GM12878 (cell line): Measurements from ENCODE around the gene NME7. TPM values are rescaled to one million over a fixed set of nuclear protein-coding genes. Genes with fewer than 3 reads are reported as not detected.

Experiments used
- ATAC-seq: fragments of 200-7000 bp; cut with Tn5 transposase; 3 replicates; pipeline ENCODE4 v1.9.1; 2020; ENCODE audit warnings: mild to moderate bottlenecking, moderate library complexity
- BruUV-seq: library from RNA; stranded (reverse); fragments of 400-500 nt; replicated peaks from 2 replicates; lab custom pipeline; 2021; lab: Mats Ljungman, UMichigan
- CTCF ChIA-PET: fragments of 300-600 bp; sonication (Branson Sonifier 250); formaldehyde crosslinking; extraction: SDS; loops from one replicate; lab custom pipeline; 2021; ENCODE audit warnings: inconsistent platforms; lab: Yijun Ruan, JAX
- POLR2A ChIA-PET: fragments of 350-600 bp; formaldehyde crosslinking; extraction: SDS; loops from one replicate; lab custom pipeline; 2021; ENCODE audit warnings: inconsistent platforms; lab: Charles Lee
- RAD21 ChIA-PET: fragments of 300-600 bp; sonication (Branson Sonifier 250); formaldehyde crosslinking; loops from one replicate; lab custom pipeline; 2023; ENCODE audit warnings: antibody characterized with exemption; ENCODE audit not compliant: unreplicated experiment; lab: Charles Lee
- SMC1A ChIA-PET: fragments of 300-600 bp; sonication (Branson Sonifier 250); formaldehyde crosslinking; loops from one replicate; lab custom pipeline; 2023; ENCODE audit not compliant: unreplicated experiment, uncharacterized antibody; lab: Charles Lee
- DNase-seq: peaks from one replicate; pipeline ENCODE4 v3.0.0-alpha.2; 2011; ENCODE audit warnings: low read depth, low spot score
- FAIRE-seq: peaks from 3 replicates; lab custom pipeline; 2011; peaks lifted over from hg19 to GRCh38; lab: Jason Lieb, UNC
- H2AFZ ChIP-seq: 2 replicates; pipeline ENCODE4 v1.6.0; 2011; ENCODE audit warnings: low read depth, low read length, control low read depth; ENCODE audit not compliant: control insufficient read depth
- H3K27ac ChIP-seq: 2 replicates; pipeline ENCODE4 v1.5.1; 2011; ENCODE audit warnings: control low read depth; ENCODE audit not compliant: control insufficient read depth, insufficient read depth
- H3K27me3 ChIP-seq, 2 experiments: replicated peaks in 1 of 2; 2 replicates each; pipeline versions ENCODE4 v1.6.0 to v1.6.1; 2011; ENCODE audit warnings: low read length in 1 of 2; ENCODE audit not compliant: control insufficient read depth in 2 of 2, insufficient read depth in 2 of 2
- H3K36me3 ChIP-seq, 2 experiments: 2 replicates each; pipeline ENCODE4 v1.5.1; 2011; ENCODE audit warnings: low read length in 1 of 2; ENCODE audit not compliant: control insufficient read depth in 2 of 2, insufficient read depth in 2 of 2
- H3K4me1 ChIP-seq: 2 replicates; pipeline ENCODE4 v1.6.1; 2011; ENCODE audit warnings: mild to moderate bottlenecking, low read length, moderate library complexity, mixed read lengths; ENCODE audit not compliant: control insufficient read depth, insufficient read depth
- H3K4me2 ChIP-seq: 2 replicates; pipeline ENCODE4 v1.6.0; 2011; ENCODE audit warnings: control low read depth; ENCODE audit not compliant: control insufficient read depth, insufficient read depth
- H3K4me3 ChIP-seq: fragments of 200-600 bp; sonication (generic); 2 replicates; pipeline ENCODE4 v1.5.1; 2016
- H3K79me2 ChIP-seq: 2 replicates; pipeline ENCODE4 v1.6.0; 2011; ENCODE audit warnings: low read length; ENCODE audit not compliant: control insufficient read depth, insufficient read depth
- H3K9ac ChIP-seq: 2 replicates; pipeline ENCODE4 v1.8.0; 2011; ENCODE audit warnings: low read length, control low read depth, mixed read lengths; ENCODE audit not compliant: control insufficient read depth, insufficient read depth
- H3K9me3 ChIP-seq: replicated peaks from 3 replicates; pipeline ENCODE4 v1.5.1; 2011; ENCODE audit warnings: mild to moderate bottlenecking, low read length; ENCODE audit not compliant: control insufficient read depth, insufficient read depth
- H4K20me1 ChIP-seq: 2 replicates; pipeline ENCODE4 v1.6.0; 2011; ENCODE audit not compliant: control insufficient read depth, insufficient read depth
- CBFB ChIP-seq: IDR thresholded peaks from 2 replicates; pipeline ENCODE4 v1.6.1; 2016; ENCODE audit warnings: antibody characterized with exemption, low read depth
- DPF2 ChIP-seq: fragments of 450-650 bp; IDR thresholded peaks from 2 replicates; pipeline ENCODE4 v1.6.1; 2017; ENCODE audit warnings: mild to moderate bottlenecking
- EZH2 ChIP-seq: IDR thresholded peaks from 2 replicates; pipeline ENCODE4 v1.6.1; 2012; ENCODE audit warnings: low read depth, mild to moderate bottlenecking, control low read depth, inconsistent platforms, low read length, borderline replicate concordance; ENCODE audit not compliant: control insufficient read depth
- HDGF ChIP-seq: fragments of 450-650 bp; IDR thresholded peaks from 2 replicates; pipeline ENCODE4 v1.6.1; 2016; ENCODE audit warnings: antibody characterized with exemption
- HSF1 ChIP-seq: fragments of 150-350 bp; IDR thresholded peaks from 2 replicates; pipeline ENCODE4 v1.6.1; 2014; ENCODE audit warnings: mild to moderate bottlenecking, low read depth, low read length
- IRF3 ChIP-seq: fragments of 450-650 bp; IDR thresholded peaks from 2 replicates; pipeline ENCODE4 v1.6.1; 2014; ENCODE audit warnings: mild to moderate bottlenecking
- MTA3 ChIP-seq: IDR thresholded peaks from 2 replicates; pipeline ENCODE4 v1.6.1; 2012; ENCODE audit warnings: low read length, inconsistent platforms, borderline replicate concordance
- PML ChIP-seq: IDR thresholded peaks from 2 replicates; pipeline ENCODE4 v1.6.1; 2012; ENCODE audit warnings: low read length, inconsistent platforms
- PRDM15 ChIP-seq: fragments of 450-650 bp; formaldehyde crosslinking; IDR thresholded peaks from 2 replicates; pipeline ENCODE4 v1.4.0; 2020; ENCODE audit warnings: mild to moderate bottlenecking, moderate library complexity
- SREBF2 ChIP-seq: IDR thresholded peaks from 2 replicates; pipeline ENCODE4 v1.6.1; 2012; ENCODE audit warnings: mild to moderate bottlenecking, low read length
- STAT1 ChIP-seq: fragments of 450-650 bp; conservative IDR thresholded peaks from 2 replicates; pipeline ENCODE4 v1.6.1; 2014; ENCODE audit warnings: antibody characterized with exemption, mild to moderate bottlenecking
- STAT3 ChIP-seq: IDR thresholded peaks from 2 replicates; pipeline ENCODE4 v1.6.1; 2011; ENCODE audit warnings: low read depth, low read length, improper control_type of control experiment
- SUPT20H ChIP-seq: IDR thresholded peaks from 2 replicates; pipeline ENCODE4 v1.6.1; 2011; ENCODE audit warnings: low read depth, mild to moderate bottlenecking, low read length, moderate library complexity, borderline replicate concordance; ENCODE audit not compliant: control insufficient read depth
- TCF3 ChIP-seq: IDR thresholded peaks from 2 replicates; pipeline ENCODE4 v1.6.1; 2012; ENCODE audit warnings: low read depth, mild to moderate bottlenecking, low read length, borderline replicate concordance; ENCODE audit not compliant: insufficient read depth
- USF1 ChIP-seq: IDR thresholded peaks from 2 replicates; pipeline ENCODE4 v1.6.1; 2011; ENCODE audit warnings: borderline replicate concordance, low read depth, mild to moderate bottlenecking, moderate library complexity, mixed read lengths, low read length; ENCODE audit not compliant: insufficient read depth; ENCODE audit errors: extremely low read length
- WRNIP1 ChIP-seq: IDR thresholded peaks from 2 replicates; pipeline ENCODE4 v1.6.1; 2011; ENCODE audit warnings: low read depth, low read length, improper control_type of control experiment, borderline replicate concordance
- ZNF622 ChIP-seq: fragments of 450-650 bp; IDR thresholded peaks from 2 replicates; pipeline ENCODE4 v1.6.1; 2017; ENCODE audit warnings: mild to moderate bottlenecking, inconsistent platforms
- WGBS: methylation state at CpG from one replicate; pipeline ENCODE4 v1.1.6; 2016; ENCODE audit warnings: low lambda C conversion rate; ENCODE audit not compliant: insufficient replicate concordance, insufficient coverage; ENCODE audit errors: missing lambda C conversion rate; 5-methylcytosine and 5-hydroxymethylcytosine counted together
- in situ Hi-C: fragments of 300-500 bp; cut with MboI; formaldehyde crosslinking; loops from 9 replicates; pipeline ENCODE4 v1.14.3; 2018; ENCODE audit warnings: mixed read lengths
- intact Hi-C: fragments of 100-400 bp; cut with micrococcal nuclease; formaldehyde crosslinking; loops from one replicate; pipeline ENCODE4 v1.14.2; 2022; ENCODE audit not compliant: unreplicated experiment
- polyA plus RNA-seq, 11 experiments: library from polyadenylated mRNA; depleted of rRNA in 4 of 11; unstranded in 6 of 11; stranded (reverse) in 5 of 11; fragments of >200 nt; fragmentation: Nextera tagmentation in 4 of 11; fragmentation: Illumina TruSeq in 1 of 11; extraction: Ambion mirVana in 4 of 11; extraction: Trizol in 1 of 11; gene quantifications; 1 replicate in 1 of 11; 2 replicates in 10 of 11; pipeline versions ENCODE4 v1.2.1 to v1.2.3, GENCODE V29; 2011 to 2016; ENCODE audit warnings: inconsistent platforms in 2 of 11, missing spikeins in 2 of 11, low read depth in 1 of 11
- total RNA-seq, 4 experiments: library from RNA; depleted of rRNA in 3 of 4; stranded (reverse); fragments of >200 nt in 3 of 4; fragmentation: Illumina TruSeq in 1 of 4; extraction: Trizol in 1 of 4; gene quantifications; 2 replicates each; pipeline versions ENCODE4 v1.2.1 to v1.2.3, GENCODE V29; 2013 to 2021
- TF ChIP-seq, protein P1 (sequence below): IDR thresholded peaks from 2 replicates; pipeline ENCODE4 v1.6.1; 2012; ENCODE audit warnings: low read depth, low read length, improper control_type of control experiment

NME7 gene
- total and polyA plus RNA-seq, 10 of the 15 experiments (the other 5 are each of a cell fraction or from before 2014, with no cell fraction given), result 1.5 to 15.6 (median 7.2) TPM

- ChIA-PET SMC1A (interaction anchor here (0.5 to 4.8 kb wide), 27 partner anchors 9 to 1769 kb away, joined by 3 to 32 read pairs (median 3); no protein-coding TSS in a partner anchor), CTCF (interaction anchor here (0.8 to 3.7 kb wide), 19 partner anchors 13 to 791 kb away, joined by 3 to 23 read pairs (median 4); no protein-coding TSS in a partner anchor), POLR2A (interaction anchor here (0.7 to 1.3 kb wide), 4 partner anchors 13 to 108 kb away, joined by 3 to 6 read pairs (median 3); no protein-coding TSS in a partner anchor), RAD21 (interaction anchor here (0.7 to 3.6 kb wide), 16 partner anchors 13 to 791 kb away, joined by 3 to 22 read pairs (median 4); no protein-coding TSS in a partner anchor)
- Histone ChIP-seq H3K79me2 (no peaks in the 10 kb centered on the region), H3K36me3 (no peaks in the 10 kb centered on the region), H2AFZ (no peak overlapping the region), H3K9ac (no peak overlapping the region), H3K4me3 (no peak overlapping the region), H3K27me3 (no peaks in the 10 kb centered on the region), H3K4me2 (no peak overlapping the region), H3K9me3 (no peaks in the 10 kb centered on the region), H4K20me1 (no peaks in the 10 kb centered on the region), H3K27ac (no peak overlapping the region), H3K4me1 (no peaks in the 10 kb centered on the region)
- ATAC-seq (no peak), FAIRE-seq (no peak), DNase-seq (no peak)
- intact Hi-C loops (loop anchor here (10.0 kb wide), 1 partner anchor 698 kb away; no protein-coding TSS in a partner anchor), in situ Hi-C loops (no loop called here)
- WGBS, result 81% methylated on average over 5 of the region's 5 CpGs
- no TSS peak for BruUV-seq
- no peak for TF ChIP-seq EZH2
- no peak for TF ChIP-seq ZNF622
- TF ChIP-seq SUPT20H, result no peak
- no peak for TF ChIP-seq STAT1
- TF ChIP-seq MTA3, result no peak
- no peak for TF ChIP-seq HDGF
- TF ChIP-seq SREBF2, result no peak
- no peak for TF ChIP-seq USF1
- no peak for TF ChIP-seq DPF2
- no peak for TF ChIP-seq TCF3
- no peak for TF ChIP-seq WRNIP1
- TF ChIP-seq IRF3, result no peak
- no peak for TF ChIP-seq CBFB
- TF ChIP-seq, protein P1, sequence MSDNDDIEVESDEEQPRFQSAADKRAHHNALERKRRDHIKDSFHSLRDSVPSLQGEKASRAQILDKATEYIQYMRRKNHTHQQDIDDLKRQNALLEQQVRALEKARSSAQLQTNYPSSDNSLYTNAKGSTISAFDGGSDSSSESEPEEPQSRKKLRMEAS, result no peak
- TF ChIP-seq PML, result no peak
- TF ChIP-seq STAT3, result no peak
- TF ChIP-seq HSF1, result no peak
- no peak for TF ChIP-seq PRDM15
Observed at GRCh38 chr1:169133228-169133576, 234.4 kb downstream of the NME7 start.
